HT-29 (cell line): ENCODE data around the gene ZNF665. TPM values are rescaled to one million over a fixed set of nuclear protein-coding genes. Genes with fewer than 3 reads are reported as not detected.
"Not testable (repeated sequence)": the region's sequence is repeated elsewhere in the genome, so short reads cannot be mapped to it uniquely, and the experiment has no call there.

ENCODE experiments used
- DNase-seq: peaks from one replicate; pipeline ENCODE4 v3.0.0-alpha.2; 2015; ENCODE audit warnings: low spot score
- total RNA-seq: library from RNA; depleted of rRNA; stranded (reverse); fragments of >200 nt; shearing (Covaris generic); gene quantifications from 2 replicates; pipeline ENCODE4 v1.2.3, GENCODE V29; 2014; rRNA removed

ZNF665 gene
- not detected in 2 replicates for total RNA-seq

DNA sequence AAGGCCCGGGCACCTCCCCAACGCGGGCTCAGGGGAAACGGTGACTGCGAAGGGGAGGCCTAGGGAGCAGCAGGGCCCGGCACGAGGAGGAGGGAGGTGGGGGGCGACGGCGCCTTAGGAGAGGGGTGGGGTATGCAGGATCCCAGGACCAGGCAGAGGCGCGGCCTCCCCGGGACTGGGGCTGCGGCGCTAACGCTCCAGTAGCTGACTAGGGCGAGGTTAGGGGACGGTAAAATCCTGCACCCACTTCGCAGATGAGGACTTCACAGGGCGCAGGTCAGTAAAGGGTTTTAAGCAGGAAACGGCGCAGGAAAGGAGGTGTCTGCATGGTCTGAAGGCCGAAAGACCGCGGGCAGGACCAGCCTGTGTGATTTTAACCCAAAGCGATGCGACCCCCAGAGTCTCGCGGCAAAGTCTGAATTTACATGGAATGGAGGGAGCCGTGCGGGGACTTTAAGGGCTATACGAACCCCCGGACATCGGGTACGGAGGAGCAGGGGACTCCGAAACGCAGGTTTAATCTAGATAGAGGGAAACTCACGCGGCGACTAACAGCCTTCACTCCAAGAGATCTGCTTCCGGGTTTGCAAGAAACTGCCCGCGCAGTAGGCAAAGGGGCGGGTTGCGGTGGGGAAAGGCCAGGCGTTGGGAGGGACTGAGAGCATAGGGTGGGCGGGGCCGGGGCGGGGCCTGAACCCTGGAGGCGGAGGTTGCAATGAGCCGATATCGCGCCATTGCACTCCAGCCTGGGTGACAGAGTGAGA is at the start of gene ZNF665:
Gene ZNF665 (minus strand): TSS at position 588 of the 764 bp plus-strand sequence. CDS start 10,460 bp downstream, outside the sequence.
- DNase-seq, result no peak

DNA sequence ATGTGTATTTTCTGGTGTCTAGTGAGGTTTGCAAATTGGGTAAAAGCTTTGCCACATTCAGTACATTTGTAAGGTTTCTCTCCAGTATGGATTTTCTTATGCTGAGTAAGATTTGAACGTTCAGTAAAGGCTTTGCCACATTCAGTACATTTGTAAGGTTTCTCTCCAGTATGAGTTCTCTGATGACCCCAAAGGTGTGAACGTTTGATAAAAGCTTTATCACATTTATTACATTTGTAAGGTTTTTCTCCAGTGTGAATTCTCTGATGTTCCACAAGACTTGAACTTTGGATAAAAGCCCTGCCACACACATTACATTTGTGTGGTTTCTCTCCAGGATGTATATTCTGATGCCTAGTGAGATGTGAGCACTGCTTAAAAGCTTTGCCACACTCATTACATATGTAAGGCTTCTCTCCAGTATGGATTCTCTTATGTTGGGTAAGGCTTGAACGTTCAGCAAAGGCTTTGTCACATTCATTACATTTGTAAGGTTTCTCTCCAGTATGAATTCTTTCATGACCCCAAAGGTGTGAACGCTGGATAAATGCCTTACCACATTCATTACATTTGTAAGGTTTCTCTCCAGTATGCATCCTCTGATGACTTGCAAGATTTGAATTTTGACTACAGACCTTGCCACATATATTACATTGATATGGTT is 44.1 kb upstream of the ZNF665 start:
- no peak for DNase-seq

DNA sequence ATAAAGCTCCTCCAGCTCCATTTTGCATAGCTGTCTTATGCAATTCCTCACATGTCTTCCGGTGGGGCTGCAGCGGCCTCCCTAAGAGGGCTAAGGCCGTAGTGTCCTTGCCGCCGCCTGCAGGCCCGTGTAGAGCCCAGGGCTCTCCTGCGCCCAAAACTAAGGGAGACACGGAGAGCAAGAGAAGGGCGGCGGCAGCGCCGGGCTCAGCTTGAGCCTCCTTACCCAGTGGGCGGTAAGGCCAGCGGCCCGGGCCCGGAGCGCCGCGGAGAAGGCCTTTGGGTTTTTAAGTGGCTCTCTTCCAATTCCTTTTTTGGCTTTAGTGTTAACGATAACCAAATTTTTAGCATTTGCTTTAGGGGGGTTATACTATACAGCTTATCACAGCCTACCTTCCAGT is 31.4 kb upstream of the ZNF665 start:
- no peak for DNase-seq

DNA sequence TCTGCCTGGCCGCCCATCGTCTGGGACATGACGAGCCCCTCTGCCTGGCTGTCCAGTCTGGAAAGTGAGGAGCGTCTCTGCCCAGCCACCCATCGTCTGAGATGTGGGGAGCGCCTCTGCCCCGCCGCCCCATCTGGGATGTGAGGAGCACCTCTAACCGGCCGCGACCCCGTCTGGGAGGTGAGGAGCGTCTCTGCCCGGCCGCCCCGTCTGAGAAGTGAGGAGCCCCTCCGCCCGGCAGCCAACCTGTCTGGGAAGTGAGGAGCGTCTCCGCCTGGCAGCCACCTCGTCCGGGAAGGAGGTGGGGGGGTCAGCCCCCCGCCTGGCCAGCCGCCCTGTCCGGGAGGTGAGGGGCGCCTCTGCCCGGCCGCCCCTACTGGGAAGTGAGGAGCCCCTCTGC is 29.6 kb upstream of the ZNF665 start:
- not testable (repeated sequence) for DNase-seq

DNA sequence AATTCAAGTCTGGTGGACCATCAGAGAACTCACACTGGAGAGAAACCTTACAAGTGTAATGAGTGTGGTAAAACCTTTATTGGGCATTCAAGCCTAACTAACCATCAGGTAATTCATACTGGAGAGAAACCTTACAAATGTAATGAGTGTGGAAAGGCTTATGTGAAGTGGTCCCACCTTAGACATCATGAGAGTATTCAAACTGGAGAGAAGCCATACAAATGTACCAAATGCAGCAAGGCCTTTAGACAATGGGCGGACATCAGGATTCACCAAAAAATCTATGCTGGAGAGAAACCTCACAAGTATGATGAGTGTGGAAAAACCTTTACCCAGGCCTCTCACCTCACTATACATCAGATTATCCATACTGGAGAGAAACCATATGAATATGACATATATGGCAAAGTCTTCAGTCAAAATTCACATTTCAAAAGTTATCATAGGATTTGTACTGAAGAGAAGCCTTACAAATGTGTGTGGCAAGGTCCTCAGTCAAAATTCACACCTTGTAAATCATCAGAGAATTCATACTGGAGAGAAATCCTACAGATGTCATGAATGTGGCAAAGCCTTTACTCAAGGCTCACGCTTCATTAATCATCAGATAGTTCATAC is 19.7 kb upstream of the ZNF665 start:
- no peak for DNase-seq

DNA sequence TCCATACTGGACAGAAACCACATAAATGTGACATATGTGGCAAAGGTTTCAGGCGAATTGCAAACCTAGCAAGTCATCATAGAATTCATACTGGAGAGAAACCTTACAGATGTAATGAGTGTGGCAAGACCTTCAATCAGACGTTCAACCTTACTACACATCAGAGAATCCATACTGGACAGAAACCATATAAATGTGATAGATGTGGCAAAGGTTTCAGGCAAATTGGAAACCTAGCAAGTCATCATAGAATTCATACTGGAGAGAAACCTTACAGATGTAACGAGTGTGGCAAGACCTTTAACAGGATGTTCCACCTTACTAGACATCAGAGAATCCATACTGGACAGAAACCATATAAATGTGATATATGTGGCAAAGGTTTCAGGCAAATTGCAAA is 18.4 kb upstream of the ZNF665 start:
- not testable (repeated sequence) for DNase-seq

DNA sequence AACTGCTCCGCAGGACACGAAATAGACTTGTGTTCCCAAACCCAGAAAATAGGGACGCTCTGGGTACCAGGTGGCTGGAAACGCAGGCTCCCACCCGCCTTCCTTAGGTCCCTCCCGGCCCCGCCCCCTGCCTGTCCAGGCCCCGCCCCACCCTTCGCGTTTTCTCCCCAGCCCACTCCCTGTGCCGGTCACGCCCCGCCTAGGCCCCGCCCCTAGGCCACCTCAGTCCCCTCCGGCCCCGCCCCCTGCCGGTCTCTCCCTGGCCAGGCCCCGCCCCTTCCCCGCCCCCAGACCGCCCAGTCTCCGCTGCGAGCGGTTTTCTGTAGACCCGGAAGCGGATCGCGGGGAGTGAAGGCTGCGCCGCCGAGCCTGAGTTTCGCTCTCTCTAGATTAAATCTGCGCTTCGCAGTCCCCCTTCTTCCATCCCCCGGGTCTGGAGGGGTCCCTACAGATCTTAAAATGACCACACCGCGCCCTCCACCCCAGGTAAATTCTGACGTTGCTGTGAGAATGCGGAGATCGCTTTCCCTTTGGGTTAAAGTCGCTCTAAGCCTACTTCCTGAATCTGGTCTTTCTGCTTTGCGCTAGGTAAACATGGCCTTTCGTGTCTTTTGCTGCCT is 3.7 kb upstream of the ZNF665 start:
- DNase-seq, result no peak

DNA sequence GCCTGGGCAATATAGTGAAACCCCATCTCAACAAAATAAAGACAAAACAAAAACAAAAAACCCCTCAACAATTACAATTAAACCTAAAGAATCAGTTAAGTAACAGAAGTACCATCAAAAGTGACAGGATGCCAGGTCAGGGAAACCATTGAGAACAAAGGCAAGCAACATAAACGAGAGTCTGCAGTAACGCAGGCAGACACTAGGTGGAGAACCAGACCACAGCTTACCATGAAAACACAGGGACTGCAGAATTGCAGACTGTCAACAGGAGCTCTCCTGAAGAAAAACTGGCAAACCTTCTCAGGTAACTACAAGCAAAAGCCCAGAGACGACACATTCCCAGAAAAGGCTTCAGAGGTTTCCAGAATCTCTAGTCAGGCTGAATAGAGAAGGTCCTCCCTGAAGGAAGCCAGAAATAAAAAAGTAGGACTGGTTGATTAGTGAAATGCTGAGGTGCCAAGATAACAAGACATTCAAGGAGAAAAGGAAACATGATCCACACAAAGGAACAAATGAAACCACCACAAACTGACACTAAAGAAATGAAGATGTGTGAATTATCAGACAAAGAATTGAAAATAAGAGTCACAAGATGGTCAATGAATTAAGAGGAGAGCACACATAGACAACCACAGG is 2.2 kb upstream of the ZNF665 start:
- peak; percentile 92 for DNase-seq

DNA sequence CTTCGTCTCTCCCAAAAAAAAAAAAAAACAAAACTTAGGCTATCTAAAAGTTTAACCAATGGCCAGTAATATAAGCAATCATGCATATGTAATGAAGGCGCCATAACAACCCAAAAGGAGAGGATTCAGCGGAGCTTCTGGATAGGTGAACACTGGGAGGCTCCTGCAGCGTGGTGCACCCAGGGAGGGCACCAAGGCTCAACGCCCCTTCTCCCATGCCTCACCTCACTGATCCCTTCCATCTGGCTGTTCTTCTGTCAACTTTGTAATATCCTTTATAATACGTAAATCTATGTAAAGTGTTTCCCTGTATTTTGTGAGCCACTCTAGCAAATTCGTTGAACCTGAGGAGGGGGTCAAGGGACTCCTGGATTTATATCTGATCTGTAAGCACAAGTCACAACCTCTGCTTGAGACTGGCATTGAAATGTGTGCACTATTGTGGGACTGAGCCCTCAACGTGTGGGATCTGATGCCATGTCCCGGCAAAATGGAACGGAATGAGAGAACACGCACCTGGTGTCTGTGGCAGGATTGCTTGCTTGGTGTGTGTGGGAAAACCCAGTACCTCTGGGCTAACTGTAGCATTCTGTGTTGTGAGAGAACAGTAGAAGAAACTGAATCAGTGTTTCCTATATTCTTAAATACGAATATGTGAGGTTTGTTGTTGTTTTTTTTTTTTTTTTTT is 521 bp upstream of the ZNF665 start:
- DNase-seq, result no peak

DNA sequence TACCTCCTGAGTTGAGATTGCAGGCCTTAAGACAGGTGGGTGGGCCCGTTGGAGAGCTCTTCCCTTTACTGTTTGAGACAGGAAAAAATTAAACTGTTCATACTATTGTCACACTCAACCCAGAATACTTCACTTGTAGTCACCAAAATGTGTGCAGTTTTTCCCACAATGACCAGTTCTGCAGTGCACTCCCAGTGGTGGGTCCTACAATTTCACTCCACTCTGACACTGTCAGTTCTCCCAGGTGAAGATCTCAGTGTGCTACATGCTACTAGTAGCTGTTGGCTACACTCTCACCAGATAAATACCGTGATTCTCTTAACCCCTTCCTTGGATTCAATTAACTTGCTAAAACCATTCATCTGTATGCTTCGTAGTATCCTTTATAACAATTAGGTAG is 2.9 kb downstream of the ZNF665 start:
- DNase-seq, result no peak

DNA sequence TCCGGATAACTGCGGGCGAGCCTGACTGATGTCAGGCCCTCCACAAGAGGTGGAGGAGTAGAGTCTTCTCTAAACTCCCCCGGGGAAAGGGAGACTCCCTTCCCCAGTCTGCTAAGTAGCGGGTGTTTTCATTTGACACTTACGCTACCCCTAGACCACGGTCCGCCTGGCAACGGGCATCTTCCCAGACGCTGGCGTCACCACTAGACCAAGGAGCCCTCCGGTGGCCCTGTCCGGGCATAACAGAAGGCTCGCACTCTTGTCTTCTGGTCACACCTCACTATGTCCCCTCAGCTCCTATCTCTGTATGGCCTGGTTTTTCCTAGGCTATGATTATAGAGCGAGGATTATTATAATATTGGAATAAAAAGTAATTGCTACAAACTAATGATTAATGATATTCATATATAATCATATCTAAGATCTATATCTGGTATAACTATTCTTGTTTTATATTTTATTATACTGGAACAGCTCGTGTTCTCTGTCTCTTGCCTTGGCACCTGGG is 3.4 kb downstream of the ZNF665 start:
- DNase-seq, result not testable (repeated sequence)

DNA sequence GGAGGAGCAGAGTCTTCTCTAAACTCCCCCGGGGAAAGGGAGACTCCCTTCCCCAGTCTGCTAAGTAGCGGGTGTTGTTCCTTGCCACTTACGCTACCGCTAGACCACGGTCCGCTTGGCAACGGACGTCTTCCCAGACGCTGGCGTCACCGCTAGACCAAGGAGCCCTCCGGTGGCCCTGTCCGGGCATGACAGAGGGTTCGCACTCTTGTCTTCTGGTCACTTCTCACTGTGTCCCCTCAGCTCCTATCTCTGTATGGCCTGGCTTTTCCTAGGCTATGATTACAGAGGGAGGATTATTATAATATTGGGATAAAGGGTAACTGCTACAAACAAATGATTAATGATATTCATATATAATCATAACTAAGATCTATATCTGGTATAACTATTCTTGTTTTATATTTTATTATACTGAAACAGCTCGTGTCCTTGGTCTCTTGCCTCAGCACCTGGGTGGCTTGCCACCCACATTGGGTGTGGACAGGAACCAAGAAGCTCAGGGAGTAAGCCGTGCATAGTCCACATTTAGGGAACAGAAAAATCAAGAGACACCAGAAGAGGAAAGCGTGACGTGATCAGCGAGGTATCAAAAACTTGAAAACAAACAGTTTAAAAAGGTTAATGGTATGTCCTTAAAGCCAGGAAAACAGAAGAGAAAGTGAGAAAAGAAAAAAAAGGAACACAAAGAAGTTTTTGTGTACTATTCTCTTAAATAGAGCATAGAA is 7.8 kb downstream of the ZNF665 start:
- peak; percentile 15 for DNase-seq

DNA sequence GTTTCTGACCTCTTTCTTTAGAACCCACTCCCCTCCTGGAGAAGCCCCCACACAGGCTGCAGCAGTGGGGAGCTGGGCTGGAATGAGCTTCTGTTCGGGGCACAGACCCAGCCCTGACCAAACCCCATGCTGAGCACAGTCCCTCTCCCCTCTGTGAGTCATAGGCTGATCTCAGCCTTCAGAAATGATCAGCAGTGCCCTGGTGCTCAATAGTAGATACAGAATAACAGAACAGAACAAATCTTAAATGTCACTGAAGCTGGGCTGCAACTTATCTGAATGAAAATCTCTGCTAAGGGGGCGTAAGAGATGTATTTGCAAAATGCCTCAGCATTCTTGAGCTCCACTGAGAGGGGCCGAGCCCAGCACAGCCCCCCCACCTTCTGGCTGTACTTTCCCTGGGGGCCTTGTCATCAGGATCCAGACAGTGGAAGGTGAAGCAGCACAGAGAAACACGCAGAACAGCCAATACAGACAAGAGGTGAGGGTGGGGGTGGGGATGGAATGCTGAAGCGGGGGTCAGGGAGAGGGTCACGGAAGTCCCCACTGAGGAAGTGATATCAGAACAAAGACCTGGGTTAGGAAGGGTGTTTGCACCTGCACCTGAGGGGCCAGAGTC is 9.9 kb downstream of the ZNF665 start:
- DNase-seq, result no peak

DNA sequence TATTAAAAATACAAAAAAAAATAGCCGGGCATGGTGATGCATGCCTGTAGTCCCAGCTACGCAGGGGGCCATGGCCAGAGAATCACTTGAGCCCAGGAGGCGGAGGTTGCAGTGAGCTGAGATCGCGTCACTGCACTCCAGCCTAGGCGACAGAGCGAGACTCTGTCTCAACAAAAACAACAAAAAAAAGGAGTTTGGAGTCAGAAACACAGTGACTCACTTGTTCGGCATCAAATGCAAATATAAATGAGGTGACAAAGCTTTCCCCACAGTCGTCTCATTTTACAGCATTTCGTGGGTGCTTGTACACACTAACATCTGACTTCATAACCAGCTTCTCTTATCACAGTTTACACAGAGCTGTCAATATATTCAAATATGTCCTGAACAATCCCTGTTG is 11.0 kb downstream of the ZNF665 start:
- DNase-seq, result no peak

DNA sequence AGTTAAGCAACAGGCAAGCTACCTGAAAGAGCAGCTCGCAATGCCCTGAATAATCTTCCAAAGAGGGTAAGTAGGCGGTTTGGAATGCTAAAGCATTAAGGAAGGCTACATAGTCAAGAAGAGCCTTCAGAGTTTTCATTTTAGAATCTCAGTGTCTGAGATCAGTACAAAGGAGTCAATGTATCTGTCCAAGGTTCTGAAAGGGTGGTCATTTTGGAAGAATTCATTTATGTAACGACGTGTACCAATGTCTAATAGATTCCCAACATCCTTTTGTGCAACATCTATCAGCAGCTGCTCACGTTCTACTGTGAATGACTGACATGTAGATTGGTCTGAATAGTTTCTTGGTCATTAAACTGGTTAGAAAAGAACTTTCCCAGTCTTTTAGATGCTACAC is 15.2 kb downstream of the ZNF665 start:
- DNase-seq, result no peak

DNA sequence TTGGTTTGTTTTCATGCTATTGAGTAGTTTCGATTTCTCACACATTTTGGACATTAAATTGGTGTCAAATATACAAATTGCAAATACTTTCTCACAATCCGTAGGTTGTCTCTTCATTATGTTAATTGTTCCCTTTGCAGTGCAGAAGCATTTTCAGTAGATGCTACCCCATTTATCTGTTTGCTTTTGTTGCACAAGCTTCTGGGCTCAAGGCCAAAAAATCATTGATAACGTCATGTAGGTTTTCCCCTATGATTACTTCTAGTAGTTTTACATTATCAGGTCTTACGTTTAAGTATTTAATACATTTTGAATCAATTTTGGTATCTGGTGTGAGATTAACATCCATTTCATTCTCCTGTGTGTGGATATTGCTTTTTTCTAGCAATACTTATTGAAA is 20.3 kb downstream of the ZNF665 start:
- no peak for DNase-seq

DNA sequence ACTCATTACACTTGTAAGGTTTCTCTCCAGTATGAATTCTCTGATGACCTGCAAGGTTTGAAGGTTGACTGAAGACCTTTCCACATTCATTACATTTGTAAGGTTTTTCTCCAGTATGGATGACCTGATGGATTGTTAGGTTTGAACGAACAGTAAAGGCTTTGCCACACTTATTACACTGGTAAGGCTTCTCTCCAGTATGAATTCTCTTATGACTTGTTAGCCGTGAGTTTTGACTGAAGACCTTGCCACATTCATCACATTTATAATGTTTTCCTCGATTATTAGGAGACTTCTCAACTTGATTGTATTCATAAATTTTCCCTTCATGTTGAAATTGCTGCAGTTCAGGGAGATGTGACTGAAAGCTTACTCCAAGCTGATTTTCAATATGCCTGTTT is 27.5 kb downstream of the ZNF665 start:
- DNase-seq, result no peak

DNA sequence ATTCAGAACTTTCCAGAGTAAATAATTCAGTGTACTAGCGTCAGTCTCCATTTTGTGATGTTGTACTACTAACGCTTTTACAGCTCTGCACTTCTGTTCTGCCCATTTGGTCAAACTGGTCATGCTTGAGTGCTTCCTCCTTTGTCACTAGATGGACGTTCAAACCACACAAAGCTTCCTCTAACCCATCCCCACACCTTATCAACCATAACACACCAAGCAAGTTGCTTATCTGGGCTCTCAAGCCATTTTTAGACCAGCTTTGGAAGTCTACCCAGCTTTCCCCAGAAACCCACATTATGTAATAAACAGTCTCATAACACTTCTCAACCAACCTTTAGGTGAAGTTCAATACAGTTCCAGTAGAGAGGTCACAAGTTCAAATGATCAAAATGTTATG is 32.0 kb downstream of the ZNF665 start:
- no peak for DNase-seq

DNA sequence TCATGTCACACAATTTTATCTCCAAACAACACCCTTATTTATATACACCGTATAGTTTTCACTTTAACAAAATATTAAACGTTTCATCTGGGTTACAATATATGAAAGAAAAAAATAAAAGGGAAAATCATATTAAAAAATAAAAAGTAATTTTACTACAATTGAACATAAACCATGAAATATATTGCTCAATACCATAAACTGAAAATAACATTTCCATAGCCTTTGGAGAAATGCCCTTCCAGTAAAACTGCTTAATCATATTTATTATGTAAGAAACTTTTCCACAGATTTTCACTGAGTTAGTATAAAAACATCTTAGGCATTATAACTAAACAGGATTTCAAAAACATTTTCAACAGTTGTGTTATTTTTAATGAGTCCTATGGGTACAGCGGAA is 32.8 kb downstream of the ZNF665 start:
- no peak for DNase-seq

DNA sequence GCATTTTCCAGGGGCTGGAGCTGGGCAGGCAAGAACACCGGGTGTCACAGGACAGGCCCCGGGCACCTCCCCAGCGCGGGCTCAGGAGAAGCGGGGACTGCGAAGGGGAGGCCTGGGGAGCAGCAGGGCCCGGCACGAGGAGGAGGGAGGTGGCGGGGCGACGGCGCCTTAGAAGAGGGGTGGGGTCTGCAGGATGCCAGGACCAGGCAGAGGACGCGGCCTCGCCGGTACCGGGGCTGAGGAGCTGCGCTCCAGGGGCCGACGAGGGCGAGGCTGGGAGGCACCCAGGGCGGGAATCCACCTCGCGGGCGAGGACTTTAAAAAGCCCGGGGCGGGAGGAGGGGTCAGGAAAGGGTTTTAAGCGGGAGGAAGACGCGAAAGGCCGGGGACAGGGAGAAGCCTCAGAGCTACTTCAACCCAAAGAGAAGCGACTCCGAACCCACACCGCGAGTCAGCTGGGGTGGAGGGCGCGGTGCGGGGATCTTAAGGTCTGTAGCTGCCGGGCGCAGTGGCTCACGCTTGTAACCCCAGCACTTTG is 35.0 kb downstream of the ZNF665 start:
- DNase-seq, result no peak
